Measurements from ENCODE around the gene SYS1.

Gene SYS1

GRCh38 chr20:45343532-45344167 lies 19.3 kb upstream of the SYS1 start:
- Histone ChIP-seq H3K4me3 (ENCODE audit: low read depth, low read length, poor library complexity, severe bottlenecking) (no peak overlapping the region), H2AFZ (ENCODE audit: low read length) (no peak overlapping the region), H3K4me2 (ENCODE audit: low read length) (no peak overlapping the region), H4K20me1 (ENCODE audit: insufficient read depth, low read length) (no peaks in the 10 kb centered on the region), H3K9ac (ENCODE audit: low read length) (no peak overlapping the region), H3K4me1 (ENCODE audit: insufficient read depth, low read length, severe bottlenecking) (no peaks in the 10 kb centered on the region), H3K27me3 (ENCODE audit: insufficient read depth, low read length) (peaks cover 21% of the 10 kb centered on the region), H3F3A (ENCODE audit: insufficient read depth, low read length) (no peaks in the 10 kb centered on the region), H3K36me3 (ENCODE audit: insufficient read depth, low read length) (no peaks in the 10 kb centered on the region), H3K9me3 (ENCODE audit: low read length) (no peaks in the 10 kb centered on the region), H3K9me2 (ENCODE audit: low read depth, low read length) (no peaks in the 10 kb centered on the region), H3K27ac (ENCODE audit: low read depth, low read length, poor library complexity, severe bottlenecking) (no peak overlapping the region), H3K79me2 (ENCODE audit: insufficient read depth, low read length) (no peaks in the 10 kb centered on the region)
- TF ChIP-seq EZH2 (IDR thresholded peaks at IDR 0.05; ENCODE audit: borderline replicate concordance, low read length) = no peak
- TF ChIP-seq CTCF (IDR thresholded peaks at IDR 0.05; ENCODE audit: low read length) = no peak

- H3K4me3 ChIP-seq (ENCODE audit: low read depth, low read length, poor library complexity, severe bottlenecking) = no peak overlapping the region
- no peak overlapping the region for H3K4me2 ChIP-seq (ENCODE audit: low read length)
Measured at GRCh38 chr20:45344168-45344860, 18.6 kb upstream of the SYS1 start.

GRCh38 chr20:45345104-45345936 lies 17.6 kb upstream of the SYS1 start:
- Histone ChIP-seq H3F3A (ENCODE audit: insufficient read depth, low read length) (no peaks in the 10 kb centered on the region), H3K27me3 (ENCODE audit: insufficient read depth, low read length) (peaks cover 15% of the 10 kb centered on the region), H3K9me2 (ENCODE audit: low read depth, low read length) (no peaks in the 10 kb centered on the region), H3K4me2 (ENCODE audit: low read length) (no peak overlapping the region), H3K27ac (ENCODE audit: low read depth, low read length, poor library complexity, severe bottlenecking) (no peak overlapping the region), H2AFZ (ENCODE audit: low read length) (no peak overlapping the region), H3K4me3 (ENCODE audit: low read depth, low read length, poor library complexity, severe bottlenecking) (no peak overlapping the region), H4K20me1 (ENCODE audit: insufficient read depth, low read length) (no peaks in the 10 kb centered on the region), H3K79me2 (ENCODE audit: insufficient read depth, low read length) (no peaks in the 10 kb centered on the region), H3K4me1 (ENCODE audit: insufficient read depth, low read length, severe bottlenecking) (no peaks in the 10 kb centered on the region), H3K36me3 (ENCODE audit: insufficient read depth, low read length) (no peaks in the 10 kb centered on the region), H3K9ac (ENCODE audit: low read length) (no peak overlapping the region), H3K9me3 (ENCODE audit: low read length) (no peaks in the 10 kb centered on the region)
- TF ChIP-seq EZH2 (IDR thresholded peaks at IDR 0.05; ENCODE audit: borderline replicate concordance, low read length) (no peak), CTCF (IDR thresholded peaks at IDR 0.05; ENCODE audit: low read length) (no peak)

More at GRCh38 chr20:45344168-45344860, 18.6 kb upstream of the SYS1 start:
- H3K9me2 ChIP-seq (ENCODE audit: low read depth, low read length) = no peaks in the 10 kb centered on the region
- H3K9me3 ChIP-seq (ENCODE audit: low read length) = no peaks in the 10 kb centered on the region
- TF ChIP-seq CTCF (IDR thresholded peaks at IDR 0.05; ENCODE audit: low read length) (no peak), EZH2 (IDR thresholded peaks at IDR 0.05; ENCODE audit: borderline replicate concordance, low read length) (no peak)
- no peak overlapping the region for H3K9ac ChIP-seq (ENCODE audit: low read length)
- H3K27me3 ChIP-seq (ENCODE audit: insufficient read depth, low read length) = peaks cover 15% of the 10 kb centered on the region
- H3K79me2 ChIP-seq (ENCODE audit: insufficient read depth, low read length) = no peaks in the 10 kb centered on the region
- H3K27ac ChIP-seq (ENCODE audit: low read depth, low read length, poor library complexity, severe bottlenecking) = no peak overlapping the region
- no peaks in the 10 kb centered on the region for H3K36me3 ChIP-seq (ENCODE audit: insufficient read depth, low read length)
- H3K4me1 ChIP-seq (ENCODE audit: insufficient read depth, low read length, severe bottlenecking) = no peaks in the 10 kb centered on the region
- H4K20me1 ChIP-seq (ENCODE audit: insufficient read depth, low read length) = no peaks in the 10 kb centered on the region
- no peaks in the 10 kb centered on the region for H3F3A ChIP-seq (ENCODE audit: insufficient read depth, low read length)
- H2AFZ ChIP-seq (ENCODE audit: low read length) = no peak overlapping the region

All from OCI-LY1 (cell line).